ENCODE measurements around the gene SORCS2.

Gene SORCS2

DNA sequence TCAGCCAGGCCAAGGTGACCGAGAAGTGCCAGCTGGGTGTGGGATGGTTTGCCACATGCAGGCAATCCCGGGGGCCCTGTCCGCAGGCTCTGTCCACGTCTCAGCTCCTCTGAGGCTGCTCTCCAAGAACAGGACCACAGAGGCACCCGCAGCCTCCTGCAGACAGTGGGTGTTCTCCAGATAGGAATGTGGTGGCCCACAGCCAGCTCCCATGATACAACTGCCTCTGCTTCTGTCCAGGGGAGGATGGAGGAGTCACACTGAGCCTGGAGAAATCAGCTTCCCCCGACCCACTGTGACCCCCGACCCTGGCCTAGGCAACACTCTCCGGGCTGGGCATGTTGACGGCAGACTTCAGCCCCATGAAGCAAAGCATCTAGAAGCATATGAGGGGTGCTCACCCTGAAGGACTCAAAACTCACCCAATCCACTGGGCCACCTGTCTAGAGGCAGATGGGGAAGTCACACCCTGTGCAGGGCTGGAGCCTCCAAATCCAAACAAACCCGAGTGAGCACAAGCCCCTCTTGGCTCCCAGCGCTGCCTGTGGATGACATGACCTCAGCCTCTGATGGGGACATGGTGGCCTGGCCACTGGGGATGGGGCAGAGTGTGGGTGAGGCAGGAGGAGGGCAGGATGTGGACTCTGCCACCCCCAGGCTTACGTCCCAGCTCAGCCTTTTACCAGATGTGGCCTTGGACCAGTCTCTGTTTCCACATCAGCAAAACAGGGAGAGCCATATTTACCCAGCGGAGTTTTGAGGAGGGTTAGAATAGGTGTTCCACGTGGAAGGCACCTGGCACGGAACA is 140.1 kb downstream of the SORCS2 start:
- Mint-ChIP-seq H3K4me1 (no peaks in the 10 kb centered on the region), H3K9me3 (no peaks in the 10 kb centered on the region), H3K4me3 (no peak overlapping the region), H3K27ac (peak overlapping the region in 1 of 2 donors; percentile 44), H3K27me3 (peaks cover 2% of the 10 kb centered on the region)
- DNase-seq (no peak), ATAC-seq (no peak)

- no peak overlapping the region for H3K4me3 Mint-ChIP-seq
- no peak for ATAC-seq
- DNase-seq, result no peak
- peak overlapping the region in 1 of 2 donors; percentile 44 for H3K27ac Mint-ChIP-seq
- peaks cover 0 to 5% of the 10 kb centered on the region in 2 donors for H3K9me3 Mint-ChIP-seq
- no peaks in the 10 kb centered on the region for H3K4me1 Mint-ChIP-seq
- no peaks in the 10 kb centered on the region for H3K27me3 Mint-ChIP-seq
These were observed 140.9 kb downstream of the SORCS2 start for GRCh38 chr4:7333024-7333780.

GRCh38 chr4:7333801-7334421 is 141.6 kb downstream of the SORCS2 start:
- DNase-seq, result no peak
- Mint-ChIP-seq H3K9me3 (peaks cover 0 to 5% of the 10 kb centered on the region in 2 donors), H3K4me3 (no peak overlapping the region), H3K27ac (no peak overlapping the region), H3K27me3 (no peaks in the 10 kb centered on the region), H3K4me1 (no peaks in the 10 kb centered on the region)
- no peak for ATAC-seq

GRCh38 chr4:7334521-7335275 is 142.4 kb downstream of the SORCS2 start:
- Mint-ChIP-seq H3K9me3 (peaks cover 0 to 5% of the 10 kb centered on the region in 2 donors), H3K27me3 (no peaks in the 10 kb centered on the region), H3K27ac (peak overlapping the region in 1 of 2 donors; percentile 49), H3K4me1 (no peaks in the 10 kb centered on the region), H3K4me3 (no peak overlapping the region)
- ATAC-seq, result no peak
- no peak for DNase-seq

DNA sequence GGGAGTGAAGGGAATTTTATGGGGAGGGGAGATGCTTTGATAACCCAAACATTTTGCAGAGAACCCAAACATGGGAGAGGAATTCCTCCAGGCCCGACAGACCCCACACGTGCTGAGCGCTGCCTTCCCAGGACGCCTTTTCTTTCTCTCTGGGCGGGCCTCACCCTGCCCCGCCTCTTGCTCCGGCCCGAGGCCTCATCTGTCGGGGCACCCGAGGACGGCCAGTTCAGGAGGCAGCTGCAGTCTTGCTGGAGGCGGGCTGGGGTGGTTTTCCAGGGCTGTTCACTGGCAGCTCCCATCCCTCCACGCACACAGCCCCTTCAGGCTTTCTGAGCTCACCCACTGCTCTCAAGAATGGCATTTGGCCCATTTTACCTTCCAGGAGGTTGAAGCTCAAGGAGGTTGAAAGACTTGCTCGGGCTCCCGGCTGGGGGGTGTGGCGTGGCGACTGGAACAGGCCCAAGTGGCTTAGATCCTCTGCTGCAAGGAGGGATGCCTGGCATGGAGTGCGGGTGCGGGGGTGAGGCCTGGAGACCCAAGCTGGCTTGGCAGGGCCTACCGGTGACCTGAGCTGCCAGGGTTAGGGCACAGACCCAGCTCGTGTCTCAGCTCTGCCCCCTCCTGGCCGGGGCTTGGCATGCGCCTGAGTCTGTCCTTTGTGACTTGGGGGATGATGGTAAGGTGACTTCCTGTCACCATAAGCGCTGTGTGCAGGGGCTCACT is 143.2 kb downstream of the SORCS2 start:
- peak overlapping the region in 1 of 2 donors; percentile 49 for H3K27ac Mint-ChIP-seq
- ATAC-seq (peak; percentile 72), DNase-seq (peak; percentile 58 to 67)
- H3K4me1 Mint-ChIP-seq, result no peaks in the 10 kb centered on the region
- no peak overlapping the region for H3K4me3 Mint-ChIP-seq
- H3K9me3 Mint-ChIP-seq, result peaks cover 0 to 5% of the 10 kb centered on the region in 2 donors
- H3K27me3 Mint-ChIP-seq, result no peaks in the 10 kb centered on the region

- H3K9me3 Mint-ChIP-seq, result peaks cover 0 to 5% of the 10 kb centered on the region in 2 donors
- no peak overlapping the region for H3K27ac Mint-ChIP-seq
- H3K27me3 Mint-ChIP-seq, result no peaks in the 10 kb centered on the region
- H3K4me1 Mint-ChIP-seq, result no peaks in the 10 kb centered on the region
- ATAC-seq (no peak), DNase-seq (no peak)
- H3K4me3 Mint-ChIP-seq, result no peak overlapping the region
These were observed 143.8 kb downstream of the SORCS2 start for GRCh38 chr4:7336067-7336569.

DNA sequence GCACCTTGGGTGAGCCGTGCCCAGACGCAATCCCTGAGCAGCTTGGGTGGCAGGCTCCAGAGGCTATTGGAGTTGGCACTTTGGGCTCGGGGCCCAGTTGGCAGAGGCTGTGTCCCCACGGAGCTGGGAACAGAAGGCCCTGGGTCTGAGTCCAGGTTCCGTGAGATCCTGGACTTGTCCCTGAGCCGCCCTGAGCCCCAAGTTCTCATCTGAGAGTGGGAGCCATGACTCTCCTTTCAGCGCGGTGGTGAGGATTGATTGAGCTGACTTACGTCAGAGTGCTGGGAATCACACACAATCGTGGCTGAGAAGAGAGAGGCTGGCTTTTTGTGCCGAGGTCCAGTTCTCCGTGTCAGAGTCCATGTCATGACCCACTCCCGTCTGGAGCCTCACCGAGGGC is 144.4 kb downstream of the SORCS2 start:
- no peaks in the 10 kb centered on the region for H3K27me3 Mint-ChIP-seq
- DNase-seq (no peak), ATAC-seq (no peak)
- no peak overlapping the region for H3K4me3 Mint-ChIP-seq
- H3K9me3 Mint-ChIP-seq, result peaks cover 5% of the 10 kb centered on the region in 2 donors
- H3K4me1 Mint-ChIP-seq, result no peaks in the 10 kb centered on the region
- no peak overlapping the region for H3K27ac Mint-ChIP-seq

- Mint-ChIP-seq H3K4me3 (no peak overlapping the region), H3K27me3 (no peaks in the 10 kb centered on the region), H3K4me1 (no peaks in the 10 kb centered on the region), H3K27ac (no peak overlapping the region), H3K9me3 (peaks cover 5 to 12% of the 10 kb centered on the region in 2 donors)
- ATAC-seq (no peak), DNase-seq (no peak)
These were observed 145.1 kb downstream of the SORCS2 start for GRCh38 chr4:7337196-7338058.

- Mint-ChIP-seq H3K4me1 (no peaks in the 10 kb centered on the region), H3K9me3 (peaks cover 5 to 13% of the 10 kb centered on the region in 2 donors), H3K4me3 (no peak overlapping the region), H3K27me3 (no peaks in the 10 kb centered on the region), H3K27ac (peak overlapping the region in 1 of 2 donors; percentile 78)
- DNase-seq (no peak), ATAC-seq (no peak)
These were observed 145.7 kb downstream of the SORCS2 start for GRCh38 chr4:7338059-7338452.

DNA sequence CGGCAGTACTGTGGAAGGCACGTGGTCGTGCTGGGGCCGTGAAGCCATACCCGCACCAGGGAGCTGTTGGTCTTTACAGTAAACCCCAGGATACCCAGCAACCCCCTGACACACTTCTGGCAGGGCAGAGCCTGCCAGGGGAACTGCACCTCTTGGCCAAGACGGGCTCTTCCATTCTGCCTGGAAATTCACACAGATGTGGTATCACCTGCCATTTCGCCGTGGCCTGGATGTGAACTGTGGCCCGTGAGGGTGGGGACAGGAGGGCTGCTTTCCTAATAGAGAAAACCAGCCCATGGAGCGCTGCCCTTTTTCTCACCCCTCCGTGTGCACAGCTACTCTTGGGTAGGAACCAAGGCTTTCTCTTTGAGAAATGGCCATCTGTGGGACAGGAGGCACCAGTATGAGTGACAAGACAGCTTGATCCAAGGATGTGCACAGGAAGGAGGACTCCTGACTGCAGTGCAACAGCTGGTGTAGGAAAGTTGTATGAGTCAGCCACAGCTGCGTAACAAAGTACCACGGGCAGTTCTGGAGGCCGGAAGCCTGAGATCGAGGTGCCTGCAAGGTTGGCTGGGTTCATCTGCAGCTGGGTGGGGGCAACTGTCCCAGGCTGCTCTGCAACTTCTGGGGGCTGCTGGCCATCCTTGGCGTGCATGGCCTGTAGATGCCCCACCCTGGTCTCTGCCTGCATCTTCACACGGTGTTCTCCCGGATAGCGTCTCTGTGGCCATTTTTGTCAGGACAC is 146.7 kb downstream of the SORCS2 start:
- no peaks in the 10 kb centered on the region for H3K27me3 Mint-ChIP-seq
- H3K4me3 Mint-ChIP-seq, result no peak overlapping the region
- peak overlapping the region in 1 of 2 donors; percentile 28 for H3K27ac Mint-ChIP-seq
- H3K4me1 Mint-ChIP-seq, result no peaks in the 10 kb centered on the region
- no peak for DNase-seq
- no peak for ATAC-seq
- peaks cover 5 to 13% of the 10 kb centered on the region in 2 donors for H3K9me3 Mint-ChIP-seq

DNA sequence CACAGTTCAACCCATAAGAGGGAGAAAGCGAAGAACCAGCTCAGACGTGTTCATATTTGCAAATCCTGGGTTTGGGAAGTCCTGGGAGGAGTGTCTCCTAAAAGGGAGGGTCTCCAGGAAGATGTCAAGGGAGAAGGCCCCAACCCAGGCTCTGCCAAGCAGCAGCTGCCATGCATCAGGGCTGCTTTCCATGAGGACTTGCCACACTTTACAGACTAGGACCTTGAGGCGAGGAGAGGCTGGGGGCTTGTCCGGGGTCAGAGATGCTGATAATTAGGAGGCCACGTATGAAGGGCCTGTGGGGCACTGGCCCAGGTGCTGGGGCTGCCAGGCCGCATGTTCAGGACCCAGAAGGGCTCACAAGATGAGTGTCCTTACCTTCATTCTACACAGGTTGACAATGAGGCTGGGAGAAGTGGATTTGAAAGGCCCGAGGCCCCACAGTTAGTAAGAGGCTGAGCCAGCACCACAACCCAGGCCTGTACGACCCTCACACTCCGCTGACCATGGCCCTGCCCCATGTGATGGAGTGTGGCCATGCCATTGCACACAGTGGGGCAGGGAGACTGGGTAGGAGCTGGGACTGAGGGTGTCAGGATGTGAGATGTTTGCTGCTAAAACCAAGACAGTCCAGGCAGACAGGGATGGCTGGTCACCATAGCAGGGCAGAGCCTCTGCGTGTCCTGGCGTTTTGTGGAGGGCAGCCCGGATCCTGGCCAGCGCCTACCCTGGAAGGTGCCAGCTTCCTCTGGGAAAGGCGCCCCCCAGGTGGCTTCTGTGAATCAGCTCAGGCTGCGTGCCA is 147.6 kb downstream of the SORCS2 start:
- Mint-ChIP-seq H3K4me1 (no peaks in the 10 kb centered on the region), H3K27ac (no peak overlapping the region), H3K9me3 (peaks cover 5 to 13% of the 10 kb centered on the region in 2 donors), H3K27me3 (no peaks in the 10 kb centered on the region), H3K4me3 (no peak overlapping the region)
- DNase-seq (no peak), ATAC-seq (no peak)

GRCh38 chr4:7340553-7341433 is 148.5 kb downstream of the SORCS2 start:
- Mint-ChIP-seq H3K27ac (no peak overlapping the region), H3K27me3 (no peaks in the 10 kb centered on the region), H3K4me1 (no peaks in the 10 kb centered on the region), H3K4me3 (no peak overlapping the region), H3K9me3 (peaks cover 7 to 17% of the 10 kb centered on the region in 2 donors)
- no peak for DNase-seq
- ATAC-seq, result no peak

All from stimulated activated naive CD8-positive, alpha-beta T cell treated with anti-CD3 and anti-CD28 coated beads, Interleukin-15, amount 100 ng/mL, for 72 hours (primary cell).